GM19025 (cell line): Measurements from ENCODE around the gene ACAT1.
"Not testable (repeated sequence)": the region's sequence is repeated elsewhere in the genome, so short reads cannot be mapped to it uniquely, and the experiment has no call there.

ENCODE experiments used
- ATAC-seq: cut with Tn5 transposase; IDR thresholded peaks from one replicate; pipeline ENCODE4 v1.9.1; 2021; ENCODE audit warnings: mild to moderate bottlenecking, low read depth, moderate library complexity; ENCODE audit not compliant: unreplicated experiment

ACAT1 gene

DNA sequence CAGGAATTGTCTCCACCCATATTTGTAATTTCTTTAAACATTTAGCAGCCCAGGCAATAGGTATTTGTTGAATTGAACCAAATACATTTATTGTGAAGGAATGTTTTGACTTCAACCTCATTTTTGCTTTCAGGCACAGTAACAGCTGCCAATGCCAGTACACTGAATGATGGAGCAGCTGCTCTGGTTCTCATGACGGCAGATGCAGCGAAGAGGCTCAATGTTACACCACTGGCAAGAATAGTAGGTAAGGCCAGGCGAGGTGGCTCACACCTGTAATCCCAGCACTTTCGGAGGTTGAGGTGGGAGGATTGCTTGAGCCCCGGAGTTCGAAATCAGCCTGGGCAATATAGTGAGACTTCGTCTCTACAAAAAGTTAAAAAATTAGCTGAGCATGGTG, 20.9 kb downstream of the ACAT1 start:
- ATAC-seq: no peak

DNA sequence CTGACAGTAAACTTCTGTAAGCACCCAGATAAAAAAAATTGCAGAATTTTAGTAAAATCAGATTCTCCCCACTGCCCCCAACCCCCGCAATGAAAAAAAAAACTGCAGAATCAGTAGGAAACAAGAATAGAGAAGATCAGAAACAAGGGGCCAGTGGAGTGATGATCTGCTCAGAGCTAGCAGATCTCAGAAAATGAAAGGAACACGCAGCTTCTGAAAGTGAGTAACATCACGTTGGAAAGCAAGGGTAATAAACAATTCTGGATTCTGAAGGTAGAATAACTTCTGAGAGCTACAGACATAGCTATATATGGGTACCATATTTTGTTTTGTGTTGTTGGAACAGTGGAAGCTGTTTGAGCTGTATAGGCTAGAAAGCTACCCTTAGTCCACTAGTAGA, 23.2 kb downstream of the ACAT1 start:
- ATAC-seq: no peak

DNA sequence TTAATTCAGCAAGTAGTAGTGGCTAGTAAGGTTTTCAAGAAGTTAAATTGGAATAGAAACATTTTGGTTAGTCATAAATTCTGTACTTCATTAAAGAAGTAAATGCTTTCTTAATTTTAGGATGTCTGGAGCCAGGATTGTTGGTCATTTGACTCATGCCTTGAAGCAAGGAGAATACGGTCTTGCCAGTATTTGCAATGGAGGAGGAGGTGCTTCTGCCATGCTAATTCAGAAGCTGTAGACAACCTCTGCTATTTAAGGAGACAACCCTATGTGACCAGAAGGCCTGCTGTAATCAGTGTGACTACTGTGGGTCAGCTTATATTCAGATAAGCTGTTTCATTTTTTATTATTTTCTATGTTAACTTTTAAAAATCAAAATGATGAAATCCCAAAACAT, 25.8 kb downstream of the ACAT1 start:
- no peak for ATAC-seq

DNA sequence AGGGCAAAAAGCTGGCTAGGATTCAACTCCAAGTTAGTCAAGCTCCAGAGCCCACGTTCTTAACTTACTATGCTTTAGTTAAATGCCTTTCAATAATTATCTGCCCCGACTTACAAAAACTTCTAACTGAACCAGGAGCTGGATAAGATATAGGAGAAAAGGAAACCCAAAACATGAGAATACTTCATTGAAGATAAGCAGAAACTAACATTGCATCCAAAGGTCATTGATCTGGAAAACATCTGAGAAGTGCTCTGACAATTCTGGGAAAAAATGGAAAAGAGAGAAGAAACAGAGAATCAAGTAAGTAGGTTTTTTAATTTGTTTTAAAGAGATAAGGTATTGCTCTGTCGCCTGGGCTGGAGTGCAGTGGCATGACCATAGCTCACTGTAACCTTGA, 27.2 kb downstream of the ACAT1 start:
- no peak for ATAC-seq

DNA sequence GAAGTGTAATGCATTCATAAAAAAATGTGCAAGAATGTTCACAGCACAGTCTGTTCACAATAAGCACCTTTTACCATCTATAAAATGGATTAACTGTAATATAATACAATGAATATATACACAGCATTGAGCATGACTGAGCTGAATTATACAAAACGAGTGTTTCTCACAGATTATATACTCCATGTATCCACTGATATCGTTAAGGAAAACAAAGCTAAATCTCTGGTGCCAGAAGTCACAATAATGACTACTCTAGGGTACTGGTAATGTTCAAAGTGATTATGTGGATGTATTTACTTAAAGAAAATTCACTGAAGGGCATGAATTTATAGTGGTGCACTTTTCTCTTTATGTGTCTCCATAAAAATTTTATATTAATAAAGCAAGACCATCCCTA, 33.2 kb downstream of the ACAT1 start:
- no peak for ATAC-seq

DNA sequence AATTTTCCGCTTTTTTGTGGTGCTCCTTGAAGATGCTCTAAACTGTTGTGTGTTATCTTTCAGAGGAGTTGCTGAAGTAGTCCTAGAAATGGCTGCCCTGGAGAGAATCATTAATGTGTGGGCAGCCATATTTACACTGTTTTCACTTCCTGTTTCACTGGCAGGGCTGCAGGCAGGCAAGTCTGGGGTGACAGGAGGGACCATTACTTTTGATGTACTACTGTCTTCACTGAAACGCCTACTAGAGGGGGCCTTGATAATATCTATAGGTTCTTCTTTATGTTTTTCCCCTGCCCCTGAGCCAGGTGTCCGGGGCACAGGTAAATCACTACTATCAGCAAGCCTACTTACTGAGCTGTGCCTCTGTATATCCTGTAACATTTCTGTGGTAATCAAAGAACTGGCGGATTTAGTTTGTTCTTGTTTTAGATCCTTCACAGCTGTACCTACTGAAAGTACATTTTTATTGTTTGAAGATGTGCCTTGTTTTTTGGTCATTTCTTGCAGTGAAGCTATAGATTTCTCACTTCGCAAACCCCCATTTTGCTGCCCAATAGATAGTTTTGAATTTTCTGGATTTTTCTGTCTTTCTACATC, 39.7 kb downstream of the ACAT1 start:
- peak; percentile 97 for ATAC-seq

DNA sequence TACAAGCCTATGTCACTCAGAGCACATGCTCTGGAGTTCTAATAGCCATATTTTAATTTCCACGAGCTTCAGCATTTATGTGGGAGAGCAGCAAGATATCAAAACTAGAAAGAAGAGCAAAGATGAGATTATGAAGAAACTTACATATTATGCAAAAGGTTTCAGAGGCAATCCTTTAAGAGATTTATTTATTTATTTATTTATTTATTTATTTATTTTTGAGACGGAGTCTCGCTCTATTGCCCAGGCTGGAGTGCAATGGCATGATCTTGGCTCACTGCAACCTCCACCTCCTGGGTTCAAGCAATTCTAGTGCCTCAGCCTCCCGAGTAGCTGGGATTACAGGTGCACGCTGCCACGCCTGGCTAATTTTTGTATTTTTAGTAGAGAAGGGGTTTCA, 41.5 kb downstream of the ACAT1 start:
- ATAC-seq: not testable (repeated sequence)

DNA sequence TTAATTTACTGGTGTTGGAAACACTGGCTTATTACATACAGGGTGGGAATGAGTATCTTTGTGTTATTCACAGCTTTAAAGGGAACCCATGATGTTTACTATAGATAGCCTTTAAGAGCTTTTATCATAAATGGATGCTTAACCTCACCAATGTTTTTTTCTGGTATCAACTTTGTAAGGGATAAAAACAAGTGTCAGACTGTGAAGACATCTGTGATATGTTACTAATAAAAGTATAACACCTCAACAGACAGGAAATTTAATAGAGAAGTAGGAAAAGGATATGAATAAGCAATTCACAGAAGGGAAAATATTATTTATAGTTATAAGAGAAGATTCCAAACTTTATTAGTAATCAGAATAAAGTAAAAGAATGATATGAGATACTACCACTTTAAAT, 46.3 kb downstream of the ACAT1 start:
- no peak for ATAC-seq

DNA sequence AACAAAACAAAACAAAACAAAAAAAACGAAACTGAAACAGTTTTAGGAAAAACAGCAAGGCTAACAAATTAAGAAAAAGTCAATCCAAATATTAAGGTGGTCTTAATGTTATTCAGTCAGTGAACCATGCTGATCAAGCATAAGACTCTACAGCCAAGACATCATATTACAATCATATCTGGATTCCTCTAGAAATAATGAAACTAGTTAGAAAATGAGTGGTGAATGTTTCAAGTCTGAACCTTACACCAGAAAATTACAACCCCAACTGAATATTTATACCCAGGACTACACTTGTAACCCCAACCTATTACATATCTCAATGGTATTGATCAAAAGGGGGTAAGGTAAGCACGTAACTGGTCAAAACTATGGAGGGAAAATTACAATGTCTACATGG, 48.8 kb downstream of the ACAT1 start:
- ATAC-seq: no peak

DNA sequence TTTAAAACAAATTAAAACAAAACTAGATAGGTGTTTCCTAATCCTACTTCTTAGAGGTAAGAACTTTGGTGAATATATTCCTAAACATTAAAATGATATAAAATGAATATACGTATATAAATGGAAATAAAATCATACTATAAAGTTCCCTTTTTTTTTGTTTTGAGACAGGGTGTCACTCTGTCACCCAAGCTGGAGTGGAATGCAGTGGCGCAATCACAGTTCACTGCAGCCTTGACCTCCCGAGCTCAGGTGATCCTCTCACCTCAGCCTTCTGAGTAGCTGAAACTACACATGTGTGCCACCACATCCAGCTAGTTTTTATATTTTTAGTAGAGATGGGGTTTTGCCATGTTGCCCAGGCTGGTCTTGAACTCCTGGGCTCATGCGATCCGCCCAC, 56.2 kb downstream of the ACAT1 start:
- ATAC-seq: no peak

DNA sequence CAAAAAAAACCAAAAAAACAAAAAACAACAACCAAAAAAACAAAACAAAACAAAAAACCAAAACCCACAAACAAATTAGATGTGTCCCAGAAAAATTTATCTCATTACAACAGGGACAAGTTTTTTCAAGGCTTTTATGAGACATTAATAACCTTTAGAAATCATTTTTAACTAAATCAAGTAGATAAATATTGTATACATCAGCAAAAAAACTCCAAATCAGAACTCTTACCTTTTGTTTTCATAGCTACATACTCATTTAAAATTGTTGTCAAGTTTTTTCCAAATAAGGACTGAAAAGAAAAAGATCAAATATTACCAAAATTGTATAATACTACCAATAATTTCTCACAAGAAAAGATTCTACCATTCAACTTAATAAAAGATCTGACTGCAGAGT, 72.4 kb downstream of the ACAT1 start:
- no peak for ATAC-seq

DNA sequence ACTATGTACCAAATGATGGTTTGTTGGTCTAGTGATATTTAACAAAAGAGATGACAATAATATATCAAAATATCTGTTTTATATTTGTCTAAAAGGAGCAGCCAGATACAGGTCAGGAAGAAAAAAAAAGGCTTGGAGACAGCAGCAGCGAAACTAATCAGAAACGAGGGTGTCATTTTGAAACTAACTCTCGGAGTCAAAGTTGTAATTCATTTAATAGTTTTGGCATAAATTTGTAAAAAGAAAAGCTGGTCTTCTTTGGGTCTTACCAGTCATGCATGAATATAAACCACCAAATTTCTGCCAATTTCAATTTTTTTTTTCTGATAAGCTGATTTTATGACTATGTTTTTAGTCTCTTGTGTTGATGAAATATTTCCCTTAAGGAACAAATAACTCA, 75.5 kb downstream of the ACAT1 start:
- no peak for ATAC-seq
